KMS-11 (cell line): ENCODE data around the gene C5orf58.

Experiments used
- H2AFZ ChIP-seq: fragments of 200-600 bp; sonication (generic); 2 replicates; pipeline ENCODE4 v1.6.1; 2016; ENCODE audit warnings: antibody characterized with exemption, mixed run types, low read depth
- H3K27ac ChIP-seq: fragments of 200-600 bp; sonication (generic); 2 replicates; pipeline ENCODE4 v1.6.1; 2016; ENCODE audit warnings: mild to moderate bottlenecking, mixed run types
- H3K27me3 ChIP-seq: fragments of 200-600 bp; sonication (generic); 2 replicates; pipeline ENCODE4 v1.6.1; 2017; ENCODE audit warnings: mild to moderate bottlenecking, low read depth, mixed run types, moderate library complexity; ENCODE audit not compliant: insufficient read depth
- H3K36me3 ChIP-seq: fragments of 200-600 bp; sonication (generic); 2 replicates; pipeline ENCODE4 v1.6.1; 2017; ENCODE audit warnings: mild to moderate bottlenecking, mixed run types; ENCODE audit not compliant: insufficient read depth
- H3K4me1 ChIP-seq: fragments of 200-600 bp; sonication (generic); 2 replicates; pipeline ENCODE4 v1.6.1; 2016; ENCODE audit warnings: mild to moderate bottlenecking, low read depth, mixed run types; ENCODE audit not compliant: poor library complexity, severe bottlenecking
- H3K4me2 ChIP-seq: fragments of 200-600 bp; sonication (generic); 2 replicates; pipeline ENCODE4 v1.7.0; 2016; ENCODE audit warnings: mild to moderate bottlenecking, mixed run types
- H3K4me3 ChIP-seq: fragments of 200-600 bp; sonication (generic); IDR thresholded peaks from 2 replicates; pipeline ENCODE4 v1.6.1; 2017; ENCODE audit warnings: low read depth, low read length, mixed read lengths; ENCODE audit not compliant: insufficient read depth
- H3K79me2 ChIP-seq: fragments of 200-600 bp; sonication (generic); 2 replicates; pipeline ENCODE4 v1.6.1; 2016; ENCODE audit warnings: low read depth, mixed run types; ENCODE audit not compliant: insufficient read depth
- H3K9ac ChIP-seq: fragments of 200-600 bp; sonication (generic); 2 replicates; pipeline ENCODE4 v1.6.1; 2016; ENCODE audit warnings: mild to moderate bottlenecking, mixed run types
- H4K20me1 ChIP-seq: fragments of 200-600 bp; sonication (generic); 2 replicates; pipeline ENCODE4 v1.6.1; 2016; ENCODE audit warnings: mild to moderate bottlenecking, mixed run types; ENCODE audit not compliant: insufficient read depth
- TF ChIP-seq, protein P1 (sequence below): fragments of 200-600 bp; sonication (generic); conservative IDR thresholded peaks from 2 replicates; pipeline ENCODE4 v1.6.1; 2017; ENCODE audit warnings: low read depth, mild to moderate bottlenecking, antibody characterized with exemption, low read length, moderate library complexity, mixed read lengths

The C5orf58 gene

DNA sequence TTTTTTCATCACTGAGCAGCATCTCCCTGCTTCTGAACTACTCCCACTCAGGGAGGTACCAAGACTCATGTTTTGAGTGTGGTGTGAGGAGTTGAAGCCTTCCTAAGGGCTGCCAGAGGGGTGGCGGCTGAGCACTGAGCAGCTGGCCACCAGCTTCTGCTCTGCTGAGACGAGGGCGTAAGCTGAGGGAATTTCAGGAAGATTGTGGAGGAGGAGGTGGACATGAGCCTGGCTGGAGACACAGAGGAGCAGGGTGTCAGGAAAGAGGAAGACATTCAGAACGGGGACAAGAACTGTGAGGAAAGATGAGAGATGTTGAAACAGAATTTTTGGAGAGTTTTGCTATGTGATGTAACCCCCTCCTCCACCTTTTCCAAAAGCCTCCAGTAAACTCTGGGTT is 57.0 kb downstream of the C5orf58 start:
- H4K20me1 ChIP-seq = no peaks in the 10 kb centered on the region
- H3K27me3 ChIP-seq = no peaks in the 10 kb centered on the region
- TF ChIP-seq, protein P1, sequence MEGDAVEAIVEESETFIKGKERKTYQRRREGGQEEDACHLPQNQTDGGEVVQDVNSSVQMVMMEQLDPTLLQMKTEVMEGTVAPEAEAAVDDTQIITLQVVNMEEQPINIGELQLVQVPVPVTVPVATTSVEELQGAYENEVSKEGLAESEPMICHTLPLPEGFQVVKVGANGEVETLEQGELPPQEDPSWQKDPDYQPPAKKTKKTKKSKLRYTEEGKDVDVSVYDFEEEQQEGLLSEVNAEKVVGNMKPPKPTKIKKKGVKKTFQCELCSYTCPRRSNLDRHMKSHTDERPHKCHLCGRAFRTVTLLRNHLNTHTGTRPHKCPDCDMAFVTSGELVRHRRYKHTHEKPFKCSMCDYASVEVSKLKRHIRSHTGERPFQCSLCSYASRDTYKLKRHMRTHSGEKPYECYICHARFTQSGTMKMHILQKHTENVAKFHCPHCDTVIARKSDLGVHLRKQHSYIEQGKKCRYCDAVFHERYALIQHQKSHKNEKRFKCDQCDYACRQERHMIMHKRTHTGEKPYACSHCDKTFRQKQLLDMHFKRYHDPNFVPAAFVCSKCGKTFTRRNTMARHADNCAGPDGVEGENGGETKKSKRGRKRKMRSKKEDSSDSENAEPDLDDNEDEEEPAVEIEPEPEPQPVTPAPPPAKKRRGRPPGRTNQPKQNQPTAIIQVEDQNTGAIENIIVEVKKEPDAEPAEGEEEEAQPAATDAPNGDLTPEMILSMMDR = no peak
- no peak overlapping the region for H3K4me3 ChIP-seq
- H3K9ac ChIP-seq = no peak overlapping the region
- H3K36me3 ChIP-seq = no peaks in the 10 kb centered on the region
- no peak overlapping the region for H3K27ac ChIP-seq
- no peaks in the 10 kb centered on the region for H3K79me2 ChIP-seq
- no peak overlapping the region for H2AFZ ChIP-seq
- H3K4me2 ChIP-seq = no peak overlapping the region
- no peaks in the 10 kb centered on the region for H3K4me1 ChIP-seq

DNA sequence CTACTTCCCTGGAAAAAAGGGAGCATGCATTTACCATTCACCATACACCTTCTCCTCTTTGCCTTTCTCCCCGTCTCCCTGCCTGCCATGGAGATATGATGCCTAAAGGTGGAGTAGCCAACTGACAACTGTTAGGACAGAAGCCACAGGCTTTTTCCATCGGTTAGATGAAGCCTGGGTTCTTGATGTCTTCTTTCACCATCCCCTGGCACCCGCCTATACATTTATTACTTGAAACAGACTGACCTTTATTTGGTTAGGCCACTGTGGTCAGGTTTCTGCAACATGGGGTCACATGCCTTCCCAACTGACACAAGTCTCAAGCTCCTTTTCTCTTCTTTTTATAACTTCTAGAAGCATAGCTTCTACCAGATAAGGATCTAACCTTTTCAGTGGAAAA is 57.7 kb downstream of the C5orf58 start:
- TF ChIP-seq, protein P1 = no peak
- Histone ChIP-seq H3K36me3 (no peaks in the 10 kb centered on the region), H3K4me2 (no peak overlapping the region), H2AFZ (no peak overlapping the region), H3K4me1 (no peaks in the 10 kb centered on the region), H3K27me3 (no peaks in the 10 kb centered on the region), H4K20me1 (no peaks in the 10 kb centered on the region), H3K27ac (no peak overlapping the region), H3K4me3 (no peak overlapping the region), H3K9ac (no peak overlapping the region), H3K79me2 (no peaks in the 10 kb centered on the region)

DNA sequence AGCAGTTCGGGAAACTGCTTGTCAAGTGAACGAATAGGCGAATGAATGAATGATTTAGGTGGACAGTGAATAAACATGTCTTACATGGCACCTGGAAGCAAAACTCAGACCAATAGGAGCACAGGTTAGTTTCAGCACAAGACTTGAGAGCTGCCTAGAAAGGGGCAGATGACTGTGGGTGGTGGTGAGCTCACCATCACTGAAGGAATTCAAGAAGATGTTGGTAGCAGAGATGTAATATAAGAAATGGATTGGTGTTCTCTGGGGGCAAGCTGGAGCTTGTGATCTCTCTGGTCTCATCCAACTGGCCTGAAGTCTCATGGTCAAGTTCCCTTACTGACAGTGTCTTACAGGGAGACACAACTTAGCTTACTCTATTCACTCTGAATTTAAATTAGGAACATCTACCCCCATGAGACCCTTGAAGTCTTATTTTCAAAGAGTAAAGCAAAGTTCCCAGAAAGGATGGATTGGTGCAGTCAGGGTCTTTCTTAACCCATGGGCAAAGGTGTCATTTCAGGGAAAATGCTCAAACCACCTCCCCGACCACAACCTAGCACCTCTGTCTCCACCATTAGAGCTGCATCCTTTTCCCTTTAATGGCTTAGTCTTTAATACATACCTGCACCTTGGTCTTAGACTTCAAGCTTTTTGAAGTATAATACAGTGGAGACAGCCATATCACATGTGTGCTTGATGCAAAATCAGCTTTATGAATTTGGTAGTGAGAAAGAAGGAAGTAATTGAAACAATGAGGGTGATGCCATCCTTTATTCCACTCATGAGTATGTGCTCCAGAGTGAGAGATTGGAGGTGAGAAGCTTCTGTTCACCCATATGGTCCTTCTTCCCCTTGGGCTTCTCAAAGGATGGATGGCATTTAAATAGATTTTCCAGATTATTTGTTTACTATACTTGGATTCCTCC is 59.7 kb downstream of the C5orf58 start:
- no peaks in the 10 kb centered on the region for H4K20me1 ChIP-seq
- no peaks in the 10 kb centered on the region for H3K27me3 ChIP-seq
- TF ChIP-seq, protein P1 = no peak
- no peak overlapping the region for H3K4me2 ChIP-seq
- H3K36me3 ChIP-seq = no peaks in the 10 kb centered on the region
- no peak overlapping the region for H3K9ac ChIP-seq
- no peaks in the 10 kb centered on the region for H3K79me2 ChIP-seq
- H3K27ac ChIP-seq = no peak overlapping the region
- H3K4me3 ChIP-seq = no peak overlapping the region
- no peak overlapping the region for H2AFZ ChIP-seq
- no peaks in the 10 kb centered on the region for H3K4me1 ChIP-seq

DNA sequence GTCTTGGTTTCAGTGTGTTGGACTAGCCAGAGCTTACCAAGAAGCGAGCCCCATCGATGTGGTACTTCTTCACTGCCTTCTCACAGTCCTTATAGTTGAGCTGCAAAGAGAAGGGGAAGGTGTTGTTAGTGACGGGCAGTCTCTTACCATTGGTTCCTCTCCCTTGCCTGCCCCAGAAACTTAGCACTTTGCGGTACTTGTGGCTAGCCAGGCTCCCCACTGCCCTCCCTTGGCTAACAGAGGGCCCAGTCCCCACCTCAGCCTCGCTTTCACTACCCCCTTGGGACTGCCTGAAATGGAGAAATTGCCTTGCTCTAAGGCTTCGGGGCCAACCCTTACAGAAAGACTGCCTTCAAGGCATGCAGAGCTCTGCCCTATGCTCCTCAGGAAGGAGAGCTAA is 60.5 kb downstream of the C5orf58 start:
- Histone ChIP-seq H3K27me3 (no peaks in the 10 kb centered on the region), H3K4me3 (no peak overlapping the region), H3K79me2 (no peaks in the 10 kb centered on the region), H2AFZ (no peak overlapping the region), H3K36me3 (no peaks in the 10 kb centered on the region), H3K27ac (no peak overlapping the region), H3K9ac (no peak overlapping the region), H4K20me1 (no peaks in the 10 kb centered on the region), H3K4me2 (no peak overlapping the region), H3K4me1 (no peaks in the 10 kb centered on the region)
- TF ChIP-seq, protein P1 = no peak
